Stromal cell of bone marrow (primary cell): Measurements from ENCODE around the gene SVOPL.

Experiments used
- DNase-seq: peaks from one replicate; pipeline ENCODE4 v3.0.0-alpha.2; 2012; ENCODE audit warnings: low read depth

The SVOPL gene

GRCh38 chr7:138556771-138557484 lies 144.2 kb downstream of the SVOPL start:
- no peak for DNase-seq

- DNase-seq: no peak
Observed at GRCh38 chr7:138555684-138556083, 145.5 kb downstream of the SVOPL start.

DNA sequence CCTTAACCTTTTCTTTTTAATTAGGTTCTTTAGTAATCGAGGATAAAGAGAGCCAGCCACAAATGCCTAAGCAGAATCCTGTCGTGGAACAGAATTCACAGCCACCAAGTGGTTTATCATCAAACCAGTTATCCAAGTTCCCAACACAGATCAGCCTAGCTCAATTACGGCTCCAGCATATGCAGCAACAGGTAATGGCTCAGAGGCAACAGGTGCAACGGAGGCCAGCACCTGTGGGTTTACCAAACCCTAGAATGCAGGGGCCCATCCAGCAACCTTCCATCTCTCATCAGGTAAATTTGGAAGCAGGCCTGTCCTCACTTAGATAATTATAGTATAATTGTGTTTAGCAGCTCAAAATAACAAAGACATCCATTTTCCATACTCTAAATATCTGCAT lies 146.5 kb downstream of the SVOPL start:
- no peak for DNase-seq

DNA sequence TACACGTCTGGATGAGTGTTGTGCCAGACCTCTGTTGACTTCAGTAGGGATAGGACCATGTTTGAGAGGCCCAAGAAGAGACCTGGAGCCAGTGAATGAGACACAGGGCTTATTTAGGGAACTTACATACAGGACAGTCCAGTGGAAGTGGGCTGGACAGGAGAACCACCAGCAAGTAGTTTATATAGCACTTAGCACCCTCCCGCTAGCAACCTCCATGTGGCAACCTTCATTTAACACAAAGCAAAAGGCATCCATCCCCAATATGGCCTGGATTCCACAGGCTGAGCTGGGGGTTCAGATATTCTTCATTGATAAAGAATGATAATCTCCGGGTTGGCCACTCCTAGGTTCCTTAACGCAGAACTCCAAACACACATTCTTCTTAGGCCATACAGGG lies 147.4 kb downstream of the SVOPL start:
- DNase-seq: no peak

DNA sequence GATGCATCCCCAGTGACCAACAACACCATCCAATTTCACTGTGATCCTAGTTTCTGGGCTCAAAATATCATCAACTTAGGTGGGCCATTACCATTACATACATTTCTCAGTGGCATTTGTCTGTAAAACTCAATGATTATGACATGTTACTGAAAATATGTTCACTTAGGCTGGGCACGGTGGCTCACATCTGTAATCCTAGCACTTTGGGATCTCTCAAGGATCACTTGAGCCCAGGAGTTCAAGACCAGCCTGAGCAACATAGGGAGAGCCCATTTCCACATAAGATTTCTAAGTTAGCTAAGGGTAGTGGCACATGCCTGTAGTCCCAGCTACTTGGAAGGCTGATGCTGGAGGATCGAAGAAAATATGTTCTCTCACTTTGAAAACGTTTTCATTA lies 150.1 kb downstream of the SVOPL start:
- DNase-seq: no peak

DNA sequence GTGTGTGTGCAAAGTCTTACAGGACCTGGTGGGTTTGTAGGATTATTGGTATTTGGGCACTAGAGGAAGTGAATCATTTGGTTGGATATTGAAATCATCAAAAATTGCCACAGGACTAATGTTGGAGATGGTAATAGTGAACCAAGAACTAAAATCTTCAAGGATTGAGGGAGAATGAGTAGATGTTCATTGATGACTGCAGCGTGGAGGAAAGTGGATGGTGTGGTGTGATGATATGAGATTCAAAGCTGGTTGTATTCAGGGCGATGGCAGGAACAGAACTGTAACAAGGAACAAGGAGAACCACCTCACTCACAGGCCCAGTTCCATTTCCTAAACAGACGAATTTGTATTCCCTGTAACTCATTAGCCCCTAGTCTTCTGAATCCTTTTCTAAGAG lies 150.8 kb downstream of the SVOPL start:
- DNase-seq: no peak

GRCh38 chr7:138549082-138549481 lies 152.1 kb downstream of the SVOPL start:
- DNase-seq: no peak

DNA sequence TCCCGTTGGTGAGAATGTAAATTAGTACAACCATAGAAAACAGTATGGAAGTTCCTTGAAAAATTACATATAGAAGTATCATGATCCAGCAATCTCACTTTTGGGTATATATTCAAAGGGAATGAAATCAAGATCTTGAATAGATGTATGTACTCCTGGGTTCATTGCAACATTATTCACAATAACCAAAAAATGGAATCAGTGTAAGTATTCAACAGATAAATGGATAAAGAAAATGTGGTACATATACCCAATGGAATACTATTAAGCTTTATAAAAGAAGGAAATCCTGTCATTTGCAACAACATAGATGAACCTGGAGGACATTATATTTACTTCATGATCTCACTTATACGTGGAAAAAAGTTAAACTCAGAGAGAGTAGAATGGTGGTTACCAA lies 154.3 kb downstream of the SVOPL start:
- no peak for DNase-seq

DNA sequence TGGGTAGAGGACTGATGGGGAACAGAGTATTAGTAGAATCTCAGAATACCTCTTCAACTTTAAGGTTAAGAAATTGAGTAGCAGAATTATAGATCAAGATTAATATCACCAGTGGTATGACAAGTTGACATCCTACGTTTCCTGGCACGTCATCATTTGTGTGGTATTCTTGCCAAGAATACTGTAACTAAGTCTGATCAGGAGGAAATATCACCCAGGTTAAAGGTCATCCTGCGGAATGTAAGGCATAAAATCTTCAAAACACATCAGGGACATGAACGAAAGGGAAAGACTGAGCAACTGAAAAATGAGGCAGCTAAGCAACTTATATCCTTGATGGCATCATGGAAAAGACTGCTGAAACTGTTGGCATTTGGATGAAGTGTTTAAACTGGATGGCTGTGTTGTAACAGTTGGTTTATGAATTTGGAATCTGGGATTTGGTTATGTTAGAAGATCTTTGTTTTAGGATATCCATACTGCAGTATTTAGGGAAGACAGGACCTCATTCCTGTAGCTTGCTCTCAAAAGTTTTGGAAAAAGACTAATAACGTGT lies 155.0 kb downstream of the SVOPL start:
- no peak for DNase-seq

GRCh38 chr7:138545123-138545522 lies 156.0 kb downstream of the SVOPL start:
- no peak for DNase-seq
